GM18951 (cell line): ENCODE results near the gene ZNF670.
A peak's percentile ranks its signal among the peaks of the same experiment; 100 is the strongest.

Source experiments
- POLR2A ChIP-seq: IDR thresholded peaks from 4 replicates; pipeline ENCODE4 v1.6.1; 2011; ENCODE audit warnings: mild to moderate bottlenecking; ENCODE audit not compliant: insufficient read length, insufficient read depth; ENCODE audit errors: extremely low read depth
- in situ Hi-C: fragments of 300-500 bp; cut with MboI; formaldehyde crosslinking; loops from one replicate; pipeline ENCODE4 v1.12.0; 2022; ENCODE audit warnings: low sequenced_read_pairs, mixed read lengths, inconsistent platforms; ENCODE audit not compliant: unreplicated experiment

The ZNF670 gene

GRCh38 chr1:247111700-247112478 lies 33.3 kb upstream of the ZNF670 start:
- no peak for TF ChIP-seq POLR2A
- in situ Hi-C loops: no loop called here

GRCh38 chr1:247111259-247111699 lies 32.7 kb upstream of the ZNF670 start:
- in situ Hi-C loops: no loop called here
- no peak for TF ChIP-seq POLR2A

- in situ Hi-C loops: no loop called here
- no peak for TF ChIP-seq POLR2A
Measured at GRCh38 chr1:247110627-247111258, 32.1 kb upstream of the ZNF670 start.

- TF ChIP-seq POLR2A: no peak
- in situ Hi-C loops: no loop called here
Measured at GRCh38 chr1:247107694-247108093, 29.1 kb upstream of the ZNF670 start.

- TF ChIP-seq POLR2A: no peak
- in situ Hi-C loops: no loop called here
Measured at GRCh38 chr1:247105966-247106365, 27.4 kb upstream of the ZNF670 start.

- no peak for TF ChIP-seq POLR2A
Measured at GRCh38 chr1:247104965-247105364, 26.4 kb upstream of the ZNF670 start.

GRCh38 chr1:247103859-247104591 lies 25.4 kb upstream of the ZNF670 start, which contains the start of gene ZNF669:
TSS of gene ZNF669 (minus strand) at chr1:247104356. CDS start at chr1:247104199, 157 bp downstream.
- peak; percentile 85 for TF ChIP-seq POLR2A
- in situ Hi-C loops: no loop called here

More at GRCh38 chr1:247104965-247105364, 26.4 kb upstream of the ZNF670 start:
- in situ Hi-C loops: no loop called here

GRCh38 chr1:247102381-247102780 lies 23.8 kb upstream of the ZNF670 start:
- in situ Hi-C loops: no loop called here
- no peak for TF ChIP-seq POLR2A

- no peak for TF ChIP-seq POLR2A
- in situ Hi-C loops: no loop called here
Measured at GRCh38 chr1:247100676-247101279, 22.2 kb upstream of the ZNF670 start.

- TF ChIP-seq POLR2A: no peak
- in situ Hi-C loops: no loop called here
Measured at GRCh38 chr1:247096958-247097357, 18.3 kb upstream of the ZNF670 start.

- in situ Hi-C loops: no loop called here
- TF ChIP-seq POLR2A: no peak
Measured at GRCh38 chr1:247096544-247096943, 17.9 kb upstream of the ZNF670 start.

- no peak for TF ChIP-seq POLR2A
- in situ Hi-C loops: no loop called here
Measured at GRCh38 chr1:247096112-247096511, 17.5 kb upstream of the ZNF670 start.

- TF ChIP-seq POLR2A: no peak
Measured at GRCh38 chr1:247090455-247090854, 11.8 kb upstream of the ZNF670 start.

More at GRCh38 chr1:247090455-247090854, 11.8 kb upstream of the ZNF670 start:
- in situ Hi-C loops: no loop called here
